Uterus (tissue), 4 donors: ENCODE measurements around the gene CYP11A1. TPM values are rescaled to one million over a fixed set of nuclear protein-coding genes. Genes with fewer than 3 reads are reported as not detected.

Experiments
- DNase-seq, 2 donors: peaks; one replicate each; pipeline ENCODE4 v3.0.0-alpha.2; 2019 to 2020
- H3K27ac ChIP-seq, 2 donors: fragments of 200-600 bp; sonication (generic); 1 replicate in 1 of 2; 2 replicates in 1 of 2; pipeline ENCODE4 v1.5.1; 2016 to 2018
- H3K27me3 ChIP-seq, 2 donors: fragments of 200-600 bp; sonication (generic); one replicate each; pipeline ENCODE4 v1.5.1; 2018 to 2019; ENCODE audit warnings: control low read depth in 1 of 2
- H3K36me3 ChIP-seq, 2 donors: fragments of 200-600 bp; sonication (generic); one replicate each; pipeline ENCODE4 v1.5.1; 2019; ENCODE audit warnings: control low read depth in 1 of 2
- H3K4me1 ChIP-seq, 2 donors: fragments of 200-600 bp; sonication (generic); one replicate each; pipeline ENCODE4 v1.5.1; 2018 to 2019; ENCODE audit warnings: control low read depth in 1 of 2
- H3K4me3 ChIP-seq, 2 donors: fragments of 200-600 bp; sonication (generic); 1 replicate in 1 of 2; 2 replicates in 1 of 2; pipeline ENCODE4 v1.5.1; 2018 to 2019; ENCODE audit warnings: mild to moderate bottlenecking in 1 of 2
- H3K9me3 ChIP-seq, 2 donors: fragments of 200-600 bp; sonication (generic); one replicate each; pipeline ENCODE4 v1.5.1; 2019; ENCODE audit warnings: control low read depth in 1 of 2
- POLR2A ChIP-seq, 2 donors: fragments of 450-650 bp; IDR thresholded peaks; one replicate each; pipeline ENCODE4 v1.6.1; 2016; ENCODE audit warnings: antibody characterized with exemption in 2 of 2, mild to moderate bottlenecking in 1 of 2, moderate library complexity in 1 of 2
- intact Hi-C: fragments of 100-400 bp; cut with DNase I; formaldehyde crosslinking; loops from one replicate; pipeline ENCODE4 v1.15.1; 2023; ENCODE audit warnings: low total_unique reads
- total RNA-seq, 4 donors: library from RNA; depleted of rRNA in 3 of 4; stranded (reverse); fragments of >200 nt in 3 of 4; gene quantifications; one replicate each; pipeline versions ENCODE4 v1.1.0 to v1.2.4, GENCODE V29; 2014 to 2023
- TF ChIP-seq, protein P1 (sequence below), 4 experiments: fragments of 200-600 bp in 2 of 4; fragments of 450-650 bp in 2 of 4; sonication (generic) in 2 of 4; IDR thresholded peaks; one replicate each; pipeline ENCODE4 v1.5.1; 2016 to 2019; ENCODE audit warnings: antibody characterized with exemption in 4 of 4, mild to moderate bottlenecking in 2 of 4, moderate library complexity in 1 of 4
- donor health status: DM: yes; HTN: yes; CAD: no.

CYP11A1 gene
- total RNA-seq, 4 donors from 2014 or later = 1.1 to 2.3 TPM; not detected in 2

DNA sequence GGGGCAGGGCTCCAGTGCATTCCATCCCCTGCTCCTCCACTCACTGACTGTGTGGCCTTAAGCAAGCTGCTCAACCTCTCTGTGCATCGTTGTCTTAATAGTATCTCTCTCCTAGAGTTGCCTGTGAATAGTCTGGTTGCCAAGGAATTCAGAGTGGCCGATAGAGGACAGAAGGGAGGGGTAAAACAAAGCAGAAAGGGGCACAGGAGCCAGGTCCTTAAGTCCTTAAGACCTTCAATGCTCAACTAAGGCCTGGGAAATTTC lies 13.7 kb upstream of the CYP11A1 start:
- DNase-seq = no peak
- no peaks in the 10 kb centered on the region for H3K36me3 ChIP-seq
- H3K9me3 ChIP-seq = no peaks in the 10 kb centered on the region
- no peak overlapping the region for H3K27ac ChIP-seq
- H3K4me3 ChIP-seq = no peak overlapping the region
- no peaks in the 10 kb centered on the region for H3K27me3 ChIP-seq
- TF ChIP-seq, protein P1, sequence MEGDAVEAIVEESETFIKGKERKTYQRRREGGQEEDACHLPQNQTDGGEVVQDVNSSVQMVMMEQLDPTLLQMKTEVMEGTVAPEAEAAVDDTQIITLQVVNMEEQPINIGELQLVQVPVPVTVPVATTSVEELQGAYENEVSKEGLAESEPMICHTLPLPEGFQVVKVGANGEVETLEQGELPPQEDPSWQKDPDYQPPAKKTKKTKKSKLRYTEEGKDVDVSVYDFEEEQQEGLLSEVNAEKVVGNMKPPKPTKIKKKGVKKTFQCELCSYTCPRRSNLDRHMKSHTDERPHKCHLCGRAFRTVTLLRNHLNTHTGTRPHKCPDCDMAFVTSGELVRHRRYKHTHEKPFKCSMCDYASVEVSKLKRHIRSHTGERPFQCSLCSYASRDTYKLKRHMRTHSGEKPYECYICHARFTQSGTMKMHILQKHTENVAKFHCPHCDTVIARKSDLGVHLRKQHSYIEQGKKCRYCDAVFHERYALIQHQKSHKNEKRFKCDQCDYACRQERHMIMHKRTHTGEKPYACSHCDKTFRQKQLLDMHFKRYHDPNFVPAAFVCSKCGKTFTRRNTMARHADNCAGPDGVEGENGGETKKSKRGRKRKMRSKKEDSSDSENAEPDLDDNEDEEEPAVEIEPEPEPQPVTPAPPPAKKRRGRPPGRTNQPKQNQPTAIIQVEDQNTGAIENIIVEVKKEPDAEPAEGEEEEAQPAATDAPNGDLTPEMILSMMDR (IDR thresholded peaks at IDR 0.05) = no peak
- no peak for TF ChIP-seq POLR2A (IDR thresholded peaks at IDR 0.05)
- intact Hi-C loops = no loop called here
- no peaks in the 10 kb centered on the region for H3K4me1 ChIP-seq

DNA sequence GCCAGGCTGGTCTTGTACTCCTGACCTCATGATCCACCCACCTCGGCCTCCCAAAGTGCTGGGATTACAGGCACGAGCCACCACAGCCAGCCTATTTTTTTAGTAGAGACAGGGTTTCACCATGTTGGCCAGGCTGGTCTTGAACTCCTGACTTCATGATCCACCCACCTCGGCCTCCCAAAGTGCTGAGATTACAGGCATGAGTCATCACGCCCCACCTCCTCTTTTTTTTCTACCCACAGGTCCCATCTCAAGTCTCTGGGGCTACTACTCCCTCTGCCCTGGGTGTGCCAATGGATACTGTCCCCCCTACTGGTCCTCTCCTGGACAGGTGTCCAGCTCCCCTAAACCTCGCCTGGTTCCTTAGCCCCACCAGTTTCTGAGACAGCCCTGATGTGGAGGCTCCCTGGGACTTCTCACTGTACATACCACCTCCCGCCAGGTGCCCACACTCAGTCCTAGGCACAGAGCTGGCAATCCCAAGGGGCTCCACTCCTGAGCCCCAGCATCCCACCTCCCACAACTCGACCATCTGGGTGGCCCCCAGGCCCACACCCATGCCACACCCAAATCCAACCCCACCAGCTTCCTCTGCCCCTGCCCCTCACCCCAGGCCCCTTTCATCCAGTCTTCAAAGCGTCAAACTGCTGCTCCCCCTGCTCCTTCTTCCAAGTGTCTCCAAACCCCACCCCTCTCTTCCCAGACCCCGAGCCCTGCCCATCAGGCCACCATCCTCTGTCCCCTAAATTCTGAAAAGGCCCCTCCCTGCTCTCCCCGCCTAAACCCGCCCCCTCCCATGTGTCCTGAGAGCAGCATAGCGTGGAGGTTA lies 13.1 kb upstream of the CYP11A1 start:
- no peaks in the 10 kb centered on the region for H3K9me3 ChIP-seq
- no peaks in the 10 kb centered on the region for H3K4me1 ChIP-seq
- intact Hi-C loops = no loop called here
- no peak overlapping the region for H3K27ac ChIP-seq
- no peak for DNase-seq
- TF ChIP-seq, protein P1 (IDR thresholded peaks at IDR 0.05) = no peak
- no peak for TF ChIP-seq POLR2A (IDR thresholded peaks at IDR 0.05)
- H3K4me3 ChIP-seq = no peak overlapping the region
- H3K36me3 ChIP-seq = no peaks in the 10 kb centered on the region
- no peaks in the 10 kb centered on the region for H3K27me3 ChIP-seq

DNA sequence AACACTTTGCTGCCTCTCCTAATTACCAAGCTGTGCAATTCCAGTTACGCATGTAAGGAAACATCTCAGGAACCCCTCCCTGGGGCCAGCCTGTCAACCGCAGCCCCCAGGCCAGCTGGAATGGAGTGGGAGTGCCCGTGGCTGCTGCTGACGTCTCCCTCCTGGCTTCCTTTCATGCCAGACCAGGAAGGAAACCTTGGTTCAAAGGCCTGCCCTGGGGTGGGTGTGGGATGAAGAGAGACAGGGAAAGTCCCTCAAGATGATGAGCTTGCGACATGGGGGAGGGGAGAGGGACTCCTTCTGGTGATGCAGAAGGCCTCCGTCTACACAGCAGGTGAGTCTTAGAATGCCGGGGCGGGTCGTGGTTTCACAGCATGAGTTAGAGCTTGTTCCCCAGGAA lies 11.4 kb upstream of the CYP11A1 start:
- intact Hi-C loops = loop anchor here (5.0 to 10.0 kb wide), 2 partner anchors 246 to 388 kb away; no protein-coding TSS in a partner anchor
- TF ChIP-seq, protein P1 (IDR thresholded peaks at IDR 0.05) = no peak
- TF ChIP-seq POLR2A (IDR thresholded peaks at IDR 0.05) = no peak
- peak in 1 of 2 donors; percentile 46 for DNase-seq

DNA sequence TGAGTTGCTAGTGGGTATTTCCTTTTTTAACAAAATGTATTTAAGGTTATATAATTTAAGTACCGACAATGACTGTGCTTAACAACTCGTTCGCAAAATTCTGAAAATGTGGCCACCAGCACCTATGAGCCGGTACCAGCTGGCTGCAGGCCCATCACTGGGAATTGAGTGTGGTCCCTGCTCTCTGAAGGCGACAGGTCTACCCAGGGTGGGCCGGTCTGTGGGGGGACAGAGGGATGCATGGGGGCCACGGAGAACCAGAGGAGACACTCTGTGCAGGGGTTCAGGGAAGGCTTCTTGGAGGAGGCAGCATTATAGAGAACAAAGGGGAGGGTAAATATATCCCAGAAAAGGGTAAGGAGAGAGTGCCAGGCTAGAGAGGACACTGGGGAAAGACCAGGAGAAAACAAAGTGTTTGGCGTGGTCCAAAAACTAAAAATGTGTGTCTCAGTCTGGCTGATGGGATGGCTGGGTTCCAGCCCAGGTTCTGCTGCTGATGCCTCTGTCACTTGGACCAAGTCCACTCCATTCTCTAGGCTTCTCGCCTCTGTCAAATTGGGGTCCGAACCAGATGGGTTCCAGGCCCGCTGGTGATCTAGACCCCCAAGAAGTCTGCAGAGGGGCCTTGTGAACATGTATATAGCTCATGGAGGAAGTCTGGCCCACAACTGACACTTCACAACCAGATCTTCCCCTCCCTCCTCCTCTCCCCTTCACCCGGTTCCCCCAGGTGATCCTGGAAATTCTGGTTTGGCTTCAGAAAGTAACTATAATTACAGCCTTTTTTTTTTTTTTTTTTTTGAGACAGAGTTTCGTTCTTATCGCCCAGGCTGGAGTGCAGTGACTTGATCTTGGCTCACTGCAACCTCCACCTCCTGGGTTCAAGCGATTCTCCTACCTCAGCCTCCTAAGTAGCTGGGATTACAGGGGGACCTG lies 10.7 kb upstream of the CYP11A1 start:
- no peaks in the 10 kb centered on the region for H3K9me3 ChIP-seq
- H3K27me3 ChIP-seq = no peaks in the 10 kb centered on the region
- no peak for DNase-seq
- TF ChIP-seq, protein P1 (IDR thresholded peaks at IDR 0.05) = no peak
- no peak for TF ChIP-seq POLR2A (IDR thresholded peaks at IDR 0.05)
- H3K27ac ChIP-seq = peak overlapping the region in 1 of 2 donors; percentile 25
- no peaks in the 10 kb centered on the region for H3K36me3 ChIP-seq
- H3K4me1 ChIP-seq = peaks cover 0 to 5% of the 10 kb centered on the region in 2 donors
- intact Hi-C loops = loop anchor here (5.0 to 10.0 kb wide), 2 partner anchors 247 to 389 kb away; no protein-coding TSS in a partner anchor
- H3K4me3 ChIP-seq = no peak overlapping the region

More for the DNA sequence above, 11.4 kb upstream of the CYP11A1 start:
- H3K36me3 ChIP-seq = no peaks in the 10 kb centered on the region
- H3K27me3 ChIP-seq = no peaks in the 10 kb centered on the region
- H3K4me1 ChIP-seq = peaks cover 0 to 5% of the 10 kb centered on the region in 2 donors
- H3K4me3 ChIP-seq = no peak overlapping the region
- H3K27ac ChIP-seq = peak overlapping the region in 1 of 2 donors; percentile 25
- no peaks in the 10 kb centered on the region for H3K9me3 ChIP-seq
